SK-N-MC (cell line): Measurements from ENCODE around the gene GPR156.

Experiments used
- EZH2 ChIP-seq: fragments of 200-600 bp; sonication (generic); IDR thresholded peaks from one replicate; pipeline ENCODE4 v1.6.1; 2017; ENCODE audit warnings: antibody characterized with exemption
- POLR2AphosphoS5 ChIP-seq: IDR thresholded peaks from 2 replicates; pipeline ENCODE4 v1.6.1; 2012; ENCODE audit warnings: mild to moderate bottlenecking, low read depth, low read length, borderline replicate concordance

DNA sequence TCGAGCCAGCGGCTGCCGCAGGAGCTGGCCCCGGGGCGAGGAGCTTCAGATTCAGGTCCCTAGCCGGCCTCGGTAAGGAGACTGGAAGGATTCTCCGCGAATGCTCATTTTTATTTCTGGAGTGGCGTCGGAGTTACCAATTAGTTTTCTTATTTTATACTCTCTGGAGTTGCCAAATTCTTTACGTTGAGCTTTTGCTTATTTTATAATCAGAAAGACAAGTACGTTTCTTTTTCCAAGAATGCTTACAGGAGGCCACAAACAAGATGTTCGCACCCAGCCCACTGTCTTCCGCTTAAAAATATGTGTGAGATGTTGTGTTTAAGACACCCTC lies 453 bp upstream of the GPR156 start:
- TF ChIP-seq POLR2AphosphoS5 (no peak), EZH2 (no peak)
